Stromal cell of bone marrow (primary cell): ENCODE measurements around the gene MXRA7.
"Not testable (repeated sequence)": the region's sequence is repeated elsewhere in the genome, so short reads cannot be mapped to it uniquely, and the experiment has no call there.

Source experiments
- DNase-seq: peaks from one replicate; pipeline ENCODE4 v3.0.0-alpha.2; 2012; ENCODE audit warnings: low read depth

MXRA7 gene

DNA sequence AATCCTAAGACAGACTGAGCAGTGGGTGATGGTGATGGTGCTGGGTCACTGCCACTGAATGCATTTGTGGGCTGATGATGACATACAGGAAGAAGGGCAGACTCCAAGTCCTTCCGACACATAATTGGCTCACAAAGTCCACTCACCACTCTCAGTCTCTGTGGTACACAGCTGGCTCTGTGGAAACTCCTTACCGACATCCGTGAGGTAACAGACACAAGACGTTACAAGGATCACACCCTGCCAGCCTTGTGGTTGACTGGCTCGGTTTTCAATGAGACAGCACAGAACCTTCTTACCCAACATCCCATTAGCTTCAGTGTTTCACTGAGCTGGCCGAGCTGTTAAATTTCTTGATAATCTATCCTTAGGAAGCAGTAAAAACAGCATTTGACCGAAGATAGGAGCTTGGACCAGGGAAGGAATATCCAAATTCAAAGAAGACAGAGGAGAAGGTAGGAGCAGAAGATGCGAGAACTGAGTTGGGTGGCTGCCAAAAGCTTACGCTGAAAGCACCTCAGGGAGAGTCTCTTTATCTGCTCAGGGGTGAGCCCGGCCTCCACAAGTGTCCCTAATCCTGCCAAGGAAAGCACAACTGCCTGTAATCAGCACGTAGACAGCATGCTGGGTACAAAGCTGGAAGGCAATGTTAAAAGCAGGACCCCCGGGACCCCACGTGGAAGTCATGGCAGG lies 5.5 kb upstream of the MXRA7 start:
- peak; percentile 99 for DNase-seq

GRCh38 chr17:76715496-76715830 lies 4.7 kb upstream of the MXRA7 start:
- no peak for DNase-seq

DNA sequence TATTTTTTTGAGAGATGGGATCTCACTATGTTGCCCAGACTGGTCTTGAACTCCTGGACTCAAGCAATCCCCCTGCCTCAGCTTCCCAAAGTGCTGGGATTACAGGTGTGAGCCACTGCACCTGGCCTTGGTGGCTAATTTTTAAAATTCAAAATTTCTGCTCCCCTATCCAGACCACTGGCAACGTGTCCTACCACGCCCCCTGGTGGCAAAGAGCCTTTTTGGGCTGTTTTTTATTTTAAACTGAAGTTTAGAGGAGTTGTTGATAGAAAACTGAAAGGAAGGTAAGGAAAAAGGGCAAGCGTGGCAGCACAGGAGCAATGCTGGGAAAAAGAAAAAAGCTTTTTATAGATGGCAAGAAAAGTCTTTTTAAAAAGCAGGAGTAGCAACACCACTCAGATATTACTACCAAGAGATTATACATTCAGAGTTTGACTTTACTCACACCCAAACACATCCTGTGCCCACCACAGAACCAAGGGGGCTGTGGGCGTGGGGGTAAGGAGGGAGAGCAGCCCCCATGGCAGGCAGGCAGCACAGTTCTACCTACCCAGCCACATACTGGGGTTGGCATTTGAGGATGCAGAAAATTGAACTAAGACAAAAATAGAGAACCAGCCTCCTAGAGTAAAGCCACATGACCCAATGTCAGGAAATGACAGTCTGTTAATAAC lies 4.2 kb upstream of the MXRA7 start:
- no peak for DNase-seq

DNA sequence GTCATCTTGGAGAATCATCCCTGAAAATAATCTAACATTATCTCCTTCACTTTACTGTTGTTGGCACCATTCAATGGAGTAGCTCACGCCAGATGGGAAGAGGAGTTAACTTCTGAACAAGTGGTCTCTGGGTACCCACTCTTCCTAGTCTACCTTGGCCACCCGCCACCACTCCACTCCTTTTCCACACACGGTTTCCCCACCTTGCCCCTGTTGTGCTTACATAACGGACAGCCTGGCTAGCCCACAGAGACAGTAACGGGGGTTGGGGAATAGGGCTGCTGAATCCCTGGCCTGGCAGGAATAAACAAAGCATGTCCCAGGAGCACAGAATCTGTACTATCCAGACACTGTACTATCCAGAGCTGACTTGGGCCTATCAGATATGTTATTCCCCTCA lies 3.6 kb upstream of the MXRA7 start:
- DNase-seq: no peak

DNA sequence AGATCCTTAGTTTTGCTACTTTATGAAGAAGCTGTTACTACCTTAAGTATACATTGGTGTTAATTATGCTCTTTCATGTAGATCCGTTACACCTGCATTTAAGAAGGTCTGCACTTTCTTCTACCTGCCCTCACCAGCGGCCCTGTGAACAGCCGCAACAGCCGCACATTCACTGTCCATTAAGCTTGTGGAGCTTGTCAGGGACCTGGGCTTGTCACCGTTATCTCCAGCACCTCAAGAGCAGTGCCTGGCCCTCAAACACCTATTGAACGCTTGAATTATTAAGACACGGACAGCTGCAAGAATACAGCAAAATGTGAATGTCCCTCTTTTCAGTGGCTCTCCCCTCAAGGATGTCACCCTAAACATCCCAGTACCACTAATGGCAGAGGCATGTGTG lies 3.0 kb upstream of the MXRA7 start:
- no peak for DNase-seq

- DNase-seq: not testable (repeated sequence)
Measured at GRCh38 chr17:76712321-76712720, 1.6 kb upstream of the MXRA7 start.

- DNase-seq: not testable (repeated sequence)
Measured at GRCh38 chr17:76709951-76710862, 558 bp downstream of the MXRA7 start.

DNA sequence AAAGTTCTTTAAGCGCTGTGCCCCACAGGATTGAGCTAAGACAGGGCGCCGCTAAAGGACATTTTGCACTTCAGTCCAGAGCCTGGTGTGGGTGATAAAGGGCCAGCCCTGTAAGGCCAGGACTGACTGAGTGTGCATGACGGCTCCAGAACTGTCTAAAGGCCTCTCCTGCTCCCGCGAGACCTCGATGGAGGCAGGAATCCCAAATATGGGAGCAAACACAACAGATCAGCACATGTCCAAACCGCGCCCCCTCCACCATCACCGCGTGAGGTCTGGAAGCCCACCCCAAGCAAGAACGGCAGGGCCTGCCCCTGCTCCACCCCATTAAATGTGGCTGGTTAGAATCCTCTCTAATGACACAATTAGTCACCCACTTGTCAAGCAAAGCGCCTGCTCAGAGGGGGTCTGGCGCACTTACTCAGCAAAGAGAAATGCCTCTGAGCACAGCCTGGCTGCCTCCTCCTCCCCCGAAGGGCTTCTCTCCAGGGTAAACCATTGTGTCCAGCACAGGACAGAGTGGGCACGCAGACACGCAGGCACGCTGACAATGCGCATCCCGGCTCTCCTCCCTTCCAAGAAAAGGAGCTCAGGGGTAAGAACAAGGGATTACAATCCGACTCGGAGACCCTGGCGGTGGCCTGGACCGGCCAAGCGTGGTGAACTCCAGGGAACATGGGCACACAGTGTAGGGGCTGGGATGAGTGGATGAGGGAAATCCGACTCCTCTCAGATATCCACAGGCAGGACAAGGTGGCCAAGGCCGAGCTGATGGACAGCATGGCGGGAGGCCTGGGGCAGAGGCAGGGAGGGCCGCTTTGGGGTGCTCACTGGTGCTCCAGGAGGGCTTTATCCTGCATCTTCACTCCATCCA lies 1.5 kb downstream of the MXRA7 start:
- peak; percentile 97 for DNase-seq

DNA sequence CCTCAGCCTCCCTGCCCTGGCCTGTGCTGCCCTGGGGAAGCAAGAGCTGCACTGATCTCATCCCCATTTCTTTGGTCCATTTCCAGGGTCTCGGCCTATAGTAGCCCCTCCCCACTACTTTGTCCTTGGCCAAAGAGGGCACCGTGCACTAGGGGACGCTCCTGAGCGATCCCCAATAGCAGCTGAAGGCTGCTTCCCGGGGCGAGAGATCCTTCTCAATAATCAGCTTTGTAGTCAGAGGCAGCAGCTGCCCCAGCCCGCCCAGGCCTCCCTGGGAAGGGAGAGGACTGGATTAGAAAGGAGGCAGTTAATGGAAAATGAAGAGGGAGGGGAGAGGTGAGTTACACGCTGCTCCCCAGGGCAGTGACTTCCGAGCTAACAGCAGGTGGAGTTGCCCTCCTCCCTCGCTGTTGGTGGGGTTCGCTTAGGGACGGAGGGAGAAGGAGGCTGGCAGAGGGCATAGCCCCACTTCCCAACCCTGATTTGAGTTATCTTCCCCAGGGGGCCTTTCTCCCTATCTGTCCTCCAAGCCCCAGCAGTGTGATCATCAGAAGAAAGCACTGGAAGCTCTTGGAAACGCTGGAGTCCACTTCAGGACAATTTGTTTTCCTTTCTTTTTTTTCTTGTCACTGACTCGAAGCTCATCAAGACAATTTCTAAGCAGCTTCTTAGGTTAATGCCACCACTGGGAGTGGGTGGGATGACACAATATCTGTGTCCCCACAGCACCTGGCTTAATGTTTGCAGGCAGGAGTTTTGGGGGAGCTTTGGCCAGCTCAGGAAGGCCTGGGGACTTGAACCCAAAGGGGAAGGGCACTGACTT lies 2.6 kb downstream of the MXRA7 start:
- no peak for DNase-seq

- no peak for DNase-seq
Measured at GRCh38 chr17:76706817-76707216, 3.9 kb downstream of the MXRA7 start.

GRCh38 chr17:76704805-76705204 lies 6.0 kb downstream of the MXRA7 start:
- DNase-seq: no peak

- no peak for DNase-seq
Measured at GRCh38 chr17:76702941-76703637, 7.7 kb downstream of the MXRA7 start.

- DNase-seq: no peak
Measured at GRCh38 chr17:76702076-76702475, 8.7 kb downstream of the MXRA7 start.

GRCh38 chr17:76701471-76701967 lies 9.2 kb downstream of the MXRA7 start:
- DNase-seq: no peak

- peak; percentile 73 for DNase-seq
Measured at GRCh38 chr17:76700617-76701470, 9.9 kb downstream of the MXRA7 start.

DNA sequence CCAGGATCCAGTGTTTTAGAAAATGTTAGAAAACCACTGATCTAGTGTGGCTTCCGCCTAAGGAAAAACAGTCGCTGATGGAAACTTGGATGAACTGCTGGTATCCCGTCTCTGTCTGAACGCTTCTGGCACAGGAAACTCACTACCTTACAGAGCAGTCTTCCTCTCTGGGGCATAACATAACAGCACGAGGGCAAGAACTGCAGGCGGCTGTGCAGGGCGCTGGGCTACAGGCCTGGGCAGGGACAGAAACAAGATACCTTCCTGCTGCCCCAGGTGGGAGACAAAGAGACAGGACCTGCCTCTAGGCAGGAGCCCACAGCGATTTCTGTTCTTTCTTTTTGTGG lies 10.5 kb downstream of the MXRA7 start:
- DNase-seq: no peak

GRCh38 chr17:76698466-76698977 lies 12.2 kb downstream of the MXRA7 start:
- DNase-seq: not testable (repeated sequence)

DNA sequence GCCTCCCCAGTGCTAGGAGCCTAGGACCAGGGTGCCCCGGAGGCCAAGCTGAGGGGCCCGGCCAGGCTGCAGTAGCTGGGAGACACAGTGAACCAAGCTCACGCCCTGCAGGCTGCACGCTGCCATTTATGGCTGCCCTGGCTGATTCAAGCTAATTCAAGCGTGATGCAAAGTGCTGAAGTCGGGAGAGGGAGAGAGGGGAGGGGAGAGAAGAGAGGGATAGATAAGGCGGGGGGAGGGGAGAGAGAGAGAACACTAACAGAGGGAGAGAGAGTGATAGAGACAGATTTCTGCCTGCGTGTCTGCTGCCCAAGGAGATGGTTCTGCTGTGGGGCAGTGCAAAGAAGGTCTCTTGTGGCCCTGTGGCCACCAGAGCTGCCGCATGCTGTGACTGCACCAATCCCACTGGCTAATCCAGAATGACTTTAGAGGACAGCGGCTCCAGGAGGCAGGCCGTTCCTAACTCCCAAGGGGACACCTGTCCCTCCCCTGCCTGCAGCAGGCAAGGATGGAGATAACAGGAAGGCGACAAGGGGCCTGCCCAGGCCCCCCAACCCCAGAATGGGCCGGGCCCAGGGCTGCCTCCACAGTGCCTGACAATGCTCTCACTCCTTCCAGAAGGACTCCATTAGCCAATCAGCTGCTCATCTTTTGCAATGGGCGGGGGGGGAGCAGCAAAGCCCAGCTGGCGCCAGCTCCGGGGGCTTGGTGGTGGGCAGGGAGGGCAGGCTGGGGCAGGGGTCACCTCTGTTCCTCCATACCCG lies 12.9 kb downstream of the MXRA7 start:
- DNase-seq: no peak
